HepG2 (cell line): ENCODE results near the gene APOA1. TPM values are rescaled to one million over a fixed set of nuclear protein-coding genes. Genes with fewer than 3 reads are reported as not detected.
A peak's percentile ranks its signal among the peaks of the same experiment; 100 is the strongest.

Source experiments
- ETV6 ChIP-seq: sonication (generic); formaldehyde crosslinking; conservative IDR thresholded peaks from 2 replicates; pipeline ENCODE4 v1.4.0; 2020; ENCODE audit warnings: missing genetic modification reagents
- HMG20A ChIP-seq: IDR thresholded peaks from 2 replicates; pipeline ENCODE4 v1.6.1; 2016; ENCODE audit warnings: borderline replicate concordance
- HOXA5 ChIP-seq: sonication (generic); formaldehyde crosslinking; IDR thresholded peaks from 2 replicates; pipeline ENCODE4 v1.4.0; 2020; ENCODE audit warnings: missing genetic modification reagents
- JUND ChIP-seq: sonication (generic); formaldehyde crosslinking; IDR thresholded peaks from 2 replicates; pipeline ENCODE4 v1.8.0; 2022; ENCODE audit warnings: mild to moderate bottlenecking, missing genetic modification reagents
- LCORL ChIP-seq, 2 experiments: fragments of 450-650 bp in 1 of 2; sonication (generic) in 1 of 2; formaldehyde crosslinking in 1 of 2; IDR thresholded peaks; 2 replicates each; pipeline versions ENCODE4 v1.5.0 to v1.6.1; 2017 to 2020; ENCODE audit warnings: antibody characterized with exemption in 1 of 2, missing genetic modification reagents in 1 of 2
- MYC ChIP-seq: sonication (generic); formaldehyde crosslinking; IDR thresholded peaks from 2 replicates; pipeline ENCODE4 v1.9.0; 2021; ENCODE audit warnings: missing genetic modification reagents, borderline replicate concordance
- RBFOX2 ChIP-seq: fragments of 200-400 bp; formaldehyde crosslinking; IDR thresholded peaks from 2 replicates; pipeline ENCODE4 v1.6.1; 2017; ENCODE audit warnings: low read depth, mild to moderate bottlenecking, low read length
- ZBTB7A ChIP-seq: sonication (generic); formaldehyde crosslinking; IDR thresholded peaks from 2 replicates; pipeline ENCODE4 v1.8.0; 2022; ENCODE audit warnings: mild to moderate bottlenecking, missing genetic modification reagents
- ZNF24 ChIP-seq: fragments of 450-650 bp; IDR thresholded peaks from 2 replicates; pipeline ENCODE4 v1.6.1; 2017; ENCODE audit warnings: antibody characterized with exemption, mild to moderate bottlenecking
- ZNF3 ChIP-seq: IDR thresholded peaks from 2 replicates; pipeline ENCODE4 v1.7.0; 2017; ENCODE audit warnings: inconsistent platforms
- ZNF430 ChIP-seq: sonication (generic); formaldehyde crosslinking; IDR thresholded peaks from 2 replicates; pipeline ENCODE4 v1.9.0; 2021; ENCODE audit warnings: mild to moderate bottlenecking, missing genetic modification reagents
- ZNF546 ChIP-seq: sonication (generic); formaldehyde crosslinking; conservative IDR thresholded peaks from 2 replicates; pipeline ENCODE4 v1.8.1; 2023; ENCODE audit warnings: mild to moderate bottlenecking, missing genetic modification reagents
- ZNF547 ChIP-seq: sonication (generic); formaldehyde crosslinking; IDR thresholded peaks from 2 replicates; pipeline ENCODE4 v1.5.1; 2020; ENCODE audit warnings: mild to moderate bottlenecking, missing genetic modification reagents
- ZNF556 ChIP-seq: sonication (generic); formaldehyde crosslinking; IDR thresholded peaks from 2 replicates; pipeline ENCODE4 v1.4.0; 2020; ENCODE audit warnings: mild to moderate bottlenecking, missing genetic modification reagents, borderline replicate concordance
- ZNF670 ChIP-seq: sonication (generic); formaldehyde crosslinking; IDR thresholded peaks from 2 replicates; pipeline ENCODE4 v1.8.0; 2022; ENCODE audit warnings: mild to moderate bottlenecking, missing genetic modification reagents, borderline replicate concordance
- ZNF761 ChIP-seq: sonication (generic); formaldehyde crosslinking; conservative IDR thresholded peaks from 2 replicates; pipeline ENCODE4 v1.4.0; 2020; ENCODE audit warnings: mild to moderate bottlenecking, missing genetic modification reagents
- ZSCAN9 ChIP-seq: IDR thresholded peaks from 2 replicates; pipeline ENCODE4 v1.6.1; 2016; ENCODE audit warnings: borderline replicate concordance
- polyA plus RNA-seq, 8 experiments: library from polyadenylated mRNA; depleted of rRNA in 3 of 8; stranded (reverse) in 7 of 8; unstranded in 1 of 8; fragments of >200 nt; fragmentation: Illumina TruSeq in 4 of 8; extraction: Trizol in 4 of 8; gene quantifications; 2 replicates each; pipeline versions ENCODE4 v1.2.1 to v1.2.3, GENCODE V29; 2011 to 2016; ENCODE audit warnings: low read depth in 4 of 8, missing spikeins in 1 of 8, mixed read lengths in 1 of 8; ENCODE audit not compliant: insufficient read depth in 1 of 8
- total RNA-seq, 5 experiments: library from RNA; depleted of rRNA; stranded (reverse); fragments of >200 nt; fragmentation: Illumina TruSeq; extraction: Trizol; gene quantifications; 2 replicates each; pipeline ENCODE4 v1.2.3, GENCODE V29; 2016; ENCODE audit warnings: low read depth in 1 of 5
- TF ChIP-seq, protein P1 (sequence below): sonication (generic); formaldehyde crosslinking; IDR thresholded peaks from 2 replicates; pipeline ENCODE4 v1.4.0; 2020; ENCODE audit warnings: missing genetic modification reagents
- TF ChIP-seq, protein P2 (sequence below): sonication (generic); formaldehyde crosslinking; IDR thresholded peaks from 2 replicates; pipeline ENCODE4 v1.8.1; 2023; ENCODE audit warnings: mild to moderate bottlenecking, missing genetic modification reagents
- TF ChIP-seq, protein P3 (sequence below): sonication (generic); formaldehyde crosslinking; IDR thresholded peaks from 2 replicates; pipeline ENCODE4 v1.9.0; 2021; ENCODE audit warnings: missing genetic modification reagents, mild to moderate bottlenecking, borderline replicate concordance

The APOA1 gene
- total and polyA plus RNA-seq, 2 of the 13 experiments (the other 11 are each of a cell fraction or from before 2014, with no cell fraction given) = 1,973 to 5,485 TPM

DNA sequence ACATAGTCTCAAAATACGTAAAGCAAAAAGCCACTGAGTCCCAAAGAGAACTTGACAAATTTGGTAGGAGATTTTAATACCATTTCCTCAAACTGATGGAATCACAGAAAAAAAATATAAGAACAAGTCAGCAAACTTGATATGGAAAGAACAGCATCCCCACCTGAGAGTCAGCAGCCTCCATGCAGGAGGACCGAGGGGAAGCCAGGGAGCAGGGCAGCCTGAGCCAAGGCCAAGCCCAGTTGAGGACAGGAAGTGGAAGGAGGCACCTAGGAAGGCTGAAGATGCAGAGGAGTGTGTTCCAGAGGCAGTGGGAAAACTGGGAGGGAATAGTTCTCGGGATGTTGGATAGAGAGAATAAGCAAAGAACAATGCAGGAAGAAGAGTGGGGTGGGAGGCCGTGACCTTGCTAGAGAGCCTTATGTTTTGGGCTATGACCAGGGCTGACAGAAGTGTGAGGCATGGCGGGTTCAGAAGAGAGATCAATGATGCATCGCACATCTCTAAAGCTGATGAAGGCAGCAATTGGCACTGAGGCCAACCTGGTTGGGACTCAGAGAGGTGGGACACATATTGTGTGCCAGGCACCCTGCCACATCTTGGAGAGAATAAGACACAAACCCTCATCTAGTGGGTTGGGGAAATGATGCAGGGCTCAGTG lies 29.7 kb downstream of the APOA1 start (continued):
- peak; percentile 43; the same call in 1 of the 2 replicates for TF ChIP-seq RBFOX2
- TF ChIP-seq ZNF3 (CRISPR knock-in tag) = no peak
- TF ChIP-seq, protein P1, sequence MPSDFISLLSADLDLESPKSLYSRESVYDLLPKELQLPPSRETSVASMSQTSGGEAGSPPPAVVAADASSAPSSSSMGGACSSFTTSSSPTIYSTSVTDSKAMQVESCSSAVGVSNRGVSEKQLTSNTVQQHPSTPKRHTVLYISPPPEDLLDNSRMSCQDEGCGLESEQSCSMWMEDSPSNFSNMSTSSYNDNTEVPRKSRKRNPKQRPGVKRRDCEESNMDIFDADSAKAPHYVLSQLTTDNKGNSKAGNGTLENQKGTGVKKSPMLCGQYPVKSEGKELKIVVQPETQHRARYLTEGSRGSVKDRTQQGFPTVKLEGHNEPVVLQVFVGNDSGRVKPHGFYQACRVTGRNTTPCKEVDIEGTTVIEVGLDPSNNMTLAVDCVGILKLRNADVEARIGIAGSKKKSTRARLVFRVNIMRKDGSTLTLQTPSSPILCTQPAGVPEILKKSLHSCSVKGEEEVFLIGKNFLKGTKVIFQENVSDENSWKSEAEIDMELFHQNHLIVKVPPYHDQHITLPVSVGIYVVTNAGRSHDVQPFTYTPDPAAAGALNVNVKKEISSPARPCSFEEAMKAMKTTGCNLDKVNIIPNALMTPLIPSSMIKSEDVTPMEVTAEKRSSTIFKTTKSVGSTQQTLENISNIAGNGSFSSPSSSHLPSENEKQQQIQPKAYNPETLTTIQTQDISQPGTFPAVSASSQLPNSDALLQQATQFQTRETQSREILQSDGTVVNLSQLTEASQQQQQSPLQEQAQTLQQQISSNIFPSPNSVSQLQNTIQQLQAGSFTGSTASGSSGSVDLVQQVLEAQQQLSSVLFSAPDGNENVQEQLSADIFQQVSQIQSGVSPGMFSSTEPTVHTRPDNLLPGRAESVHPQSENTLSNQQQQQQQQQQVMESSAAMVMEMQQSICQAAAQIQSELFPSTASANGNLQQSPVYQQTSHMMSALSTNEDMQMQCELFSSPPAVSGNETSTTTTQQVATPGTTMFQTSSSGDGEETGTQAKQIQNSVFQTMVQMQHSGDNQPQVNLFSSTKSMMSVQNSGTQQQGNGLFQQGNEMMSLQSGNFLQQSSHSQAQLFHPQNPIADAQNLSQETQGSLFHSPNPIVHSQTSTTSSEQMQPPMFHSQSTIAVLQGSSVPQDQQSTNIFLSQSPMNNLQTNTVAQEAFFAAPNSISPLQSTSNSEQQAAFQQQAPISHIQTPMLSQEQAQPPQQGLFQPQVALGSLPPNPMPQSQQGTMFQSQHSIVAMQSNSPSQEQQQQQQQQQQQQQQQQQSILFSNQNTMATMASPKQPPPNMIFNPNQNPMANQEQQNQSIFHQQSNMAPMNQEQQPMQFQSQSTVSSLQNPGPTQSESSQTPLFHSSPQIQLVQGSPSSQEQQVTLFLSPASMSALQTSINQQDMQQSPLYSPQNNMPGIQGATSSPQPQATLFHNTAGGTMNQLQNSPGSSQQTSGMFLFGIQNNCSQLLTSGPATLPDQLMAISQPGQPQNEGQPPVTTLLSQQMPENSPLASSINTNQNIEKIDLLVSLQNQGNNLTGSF = no peak
- TF ChIP-seq ZNF547 (CRISPR knock-in tag) = 0 out of 2 replicates have a peak, but pooled peaks have one; percentile 12
- TF ChIP-seq ZNF556 = peak; percentile 15; the same call in 1 of the 2 replicates
- TF ChIP-seq ZNF430 (CRISPR knock-in tag) = no peak
- no peak for TF ChIP-seq HOXA5 (CRISPR knock-in tag)
- TF ChIP-seq ZNF24 = no peak
- TF ChIP-seq LCORL (IDR thresholded peaks at IDR 0.05) = no peak
- no peak for TF ChIP-seq LCORL (CRISPR knock-in tag; IDR thresholded peaks at IDR 0.05)
- TF ChIP-seq HMG20A (CRISPR knock-in tag) = no peak
- TF ChIP-seq, protein P2, sequence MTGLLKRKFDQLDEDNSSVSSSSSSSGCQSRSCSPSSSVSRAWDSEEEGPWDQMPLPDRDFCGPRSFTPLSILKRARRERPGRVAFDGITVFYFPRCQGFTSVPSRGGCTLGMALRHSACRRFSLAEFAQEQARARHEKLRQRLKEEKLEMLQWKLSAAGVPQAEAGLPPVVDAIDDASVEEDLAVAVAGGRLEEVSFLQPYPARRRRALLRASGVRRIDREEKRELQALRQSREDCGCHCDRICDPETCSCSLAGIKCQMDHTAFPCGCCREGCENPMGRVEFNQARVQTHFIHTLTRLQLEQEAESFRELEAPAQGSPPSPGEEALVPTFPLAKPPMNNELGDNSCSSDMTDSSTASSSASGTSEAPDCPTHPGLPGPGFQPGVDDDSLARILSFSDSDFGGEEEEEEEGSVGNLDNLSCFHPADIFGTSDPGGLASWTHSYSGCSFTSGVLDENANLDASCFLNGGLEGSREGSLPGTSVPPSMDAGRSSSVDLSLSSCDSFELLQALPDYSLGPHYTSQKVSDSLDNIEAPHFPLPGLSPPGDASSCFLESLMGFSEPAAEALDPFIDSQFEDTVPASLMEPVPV = no peak
- peak; percentile 50; the same call in 1 of the 2 replicates for TF ChIP-seq JUND (CRISPR knock-in tag)
- 0 out of 2 replicates have a peak, but pooled peaks have one; percentile 20 for TF ChIP-seq ZNF761 (CRISPR knock-in tag)
- TF ChIP-seq, protein P3, sequence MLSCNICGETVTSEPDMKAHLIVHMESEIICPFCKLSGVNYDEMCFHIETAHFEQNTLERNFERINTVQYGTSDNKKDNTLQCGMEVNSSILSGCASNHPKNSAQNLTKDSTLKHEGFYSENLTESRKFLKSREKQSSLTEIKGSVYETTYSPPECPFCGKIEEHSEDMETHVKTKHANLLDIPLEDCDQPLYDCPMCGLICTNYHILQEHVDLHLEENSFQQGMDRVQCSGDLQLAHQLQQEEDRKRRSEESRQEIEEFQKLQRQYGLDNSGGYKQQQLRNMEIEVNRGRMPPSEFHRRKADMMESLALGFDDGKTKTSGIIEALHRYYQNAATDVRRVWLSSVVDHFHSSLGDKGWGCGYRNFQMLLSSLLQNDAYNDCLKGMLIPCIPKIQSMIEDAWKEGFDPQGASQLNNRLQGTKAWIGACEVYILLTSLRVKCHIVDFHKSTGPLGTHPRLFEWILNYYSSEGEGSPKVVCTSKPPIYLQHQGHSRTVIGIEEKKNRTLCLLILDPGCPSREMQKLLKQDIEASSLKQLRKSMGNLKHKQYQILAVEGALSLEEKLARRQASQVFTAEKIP = no peak
- no peak for TF ChIP-seq ZSCAN9
- peak; percentile 45; the same call in 1 of the 2 replicates for TF ChIP-seq MYC (CRISPR knock-in tag)
- TF ChIP-seq ETV6 (CRISPR knock-in tag) = no peak
- TF ChIP-seq ZBTB7A (CRISPR knock-in tag) = 0 out of 2 replicates have a peak, but pooled peaks have one; percentile 30
- TF ChIP-seq ZNF670 = no peak
- no peak for TF ChIP-seq ZNF546 (CRISPR knock-in tag)
